ENCODE measurements around the gene ADIPOR1.
"Not testable (repeated sequence)": the region's sequence is repeated elsewhere in the genome, so short reads cannot be mapped to it uniquely, and the experiment has no call there.

Gene ADIPOR1

GRCh38 chr1:202968351-202968750, 10.2 kb upstream of the ADIPOR1 start:
- no peak for DNase-seq

- no peak for DNase-seq
Measured at GRCh38 chr1:202967684-202968281, 9.7 kb upstream of the ADIPOR1 start.

GRCh38 chr1:202966006-202966898, 8.1 kb upstream of the ADIPOR1 start:
- no peak for DNase-seq

- no peak for DNase-seq
Measured at GRCh38 chr1:202965422-202965821, 7.3 kb upstream of the ADIPOR1 start.

- no peak for DNase-seq
Measured at GRCh38 chr1:202964791-202965410, 6.8 kb upstream of the ADIPOR1 start.

- no peak for DNase-seq
Measured at GRCh38 chr1:202961220-202961880, 3.2 kb upstream of the ADIPOR1 start.

GRCh38 chr1:202959276-202959620, 1.1 kb upstream of the ADIPOR1 start:
- DNase-seq = no peak

GRCh38 chr1:202958544-202959275, 598 bp upstream of the ADIPOR1 start:
- DNase-seq = no peak

- DNase-seq = no peak
Measured at GRCh38 chr1:202956969-202957368, 1.1 kb downstream of the ADIPOR1 start.

- no peak for DNase-seq
Measured at GRCh38 chr1:202954057-202954745, 3.9 kb downstream of the ADIPOR1 start.

GRCh38 chr1:202953392-202953791, 4.7 kb downstream of the ADIPOR1 start:
- no peak for DNase-seq

- no peak for DNase-seq
Measured at GRCh38 chr1:202952818-202953217, 5.3 kb downstream of the ADIPOR1 start.

GRCh38 chr1:202952099-202952498, 6.0 kb downstream of the ADIPOR1 start:
- DNase-seq = no peak

GRCh38 chr1:202951437-202951836, 6.7 kb downstream of the ADIPOR1 start:
- DNase-seq = no peak

GRCh38 chr1:202945483-202945882, 12.6 kb downstream of the ADIPOR1 start:
- DNase-seq = no peak

GRCh38 chr1:202944438-202944921, 13.6 kb downstream of the ADIPOR1 start:
- DNase-seq = no peak

- DNase-seq = no peak
Measured at GRCh38 chr1:202942426-202942825, 15.7 kb downstream of the ADIPOR1 start.

GRCh38 chr1:202941372-202941771, 16.7 kb downstream of the ADIPOR1 start:
- DNase-seq = no peak

- DNase-seq = no peak
Measured at GRCh38 chr1:202940561-202940960, 17.6 kb downstream of the ADIPOR1 start.

- DNase-seq = no peak
Measured at GRCh38 chr1:202938287-202938925, 19.7 kb downstream of the ADIPOR1 start.

- DNase-seq = not testable (repeated sequence)
Measured at GRCh38 chr1:202936409-202936808, 21.7 kb downstream of the ADIPOR1 start.

Measured in activated CD4-positive, CD25-positive, alpha-beta regulatory T cell (primary cell).